Adrenal gland (tissue), 5 donors: Measurements from ENCODE around the gene PPP1R7.

ENCODE experiments used
- POLR2A ChIP-seq, 2 donors: fragments of 450-650 bp; IDR thresholded peaks; one replicate each; pipeline ENCODE4 v1.6.1; 2017; ENCODE audit warnings: antibody characterized with exemption in 2 of 2, mild to moderate bottlenecking in 2 of 2, moderate library complexity in 1 of 2
- TF ChIP-seq, protein P1 (sequence below), 6 experiments: fragments of 450-650 bp in 4 of 6; fragments of 200-600 bp in 2 of 6; sonication (generic) in 1 of 6; IDR thresholded peaks; 1 replicate in 5 of 6; 2 replicates in 1 of 6; pipeline versions ENCODE4 v1.5.1 to v1.8.0; 2016 to 2021; ENCODE audit warnings: antibody characterized with exemption in 6 of 6, mild to moderate bottlenecking in 2 of 6, moderate library complexity in 1 of 6
- donor health status: DM: no; HTN: no; CAD: no.

DNA sequence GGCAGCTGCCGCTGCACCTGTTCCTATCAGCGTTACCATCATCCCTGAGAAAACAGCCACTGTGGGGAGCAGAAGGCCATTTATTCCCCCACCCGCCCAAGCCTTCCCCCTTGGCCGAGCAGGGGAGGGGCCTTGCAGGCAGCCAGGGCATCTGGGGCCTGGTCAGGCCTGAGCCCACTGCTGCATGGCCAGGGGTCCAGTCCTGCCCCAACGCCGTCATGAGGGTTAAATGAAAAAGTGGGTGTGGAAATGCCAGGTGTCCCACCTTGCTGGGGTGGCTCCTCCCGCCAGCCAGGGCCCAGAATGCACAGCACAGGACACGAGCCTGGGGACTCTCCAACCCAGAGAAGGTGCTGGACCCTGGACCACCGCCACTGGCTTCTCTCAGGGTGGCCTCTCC is 52.4 kb downstream of the PPP1R7 start:
- TF ChIP-seq, protein P1, sequence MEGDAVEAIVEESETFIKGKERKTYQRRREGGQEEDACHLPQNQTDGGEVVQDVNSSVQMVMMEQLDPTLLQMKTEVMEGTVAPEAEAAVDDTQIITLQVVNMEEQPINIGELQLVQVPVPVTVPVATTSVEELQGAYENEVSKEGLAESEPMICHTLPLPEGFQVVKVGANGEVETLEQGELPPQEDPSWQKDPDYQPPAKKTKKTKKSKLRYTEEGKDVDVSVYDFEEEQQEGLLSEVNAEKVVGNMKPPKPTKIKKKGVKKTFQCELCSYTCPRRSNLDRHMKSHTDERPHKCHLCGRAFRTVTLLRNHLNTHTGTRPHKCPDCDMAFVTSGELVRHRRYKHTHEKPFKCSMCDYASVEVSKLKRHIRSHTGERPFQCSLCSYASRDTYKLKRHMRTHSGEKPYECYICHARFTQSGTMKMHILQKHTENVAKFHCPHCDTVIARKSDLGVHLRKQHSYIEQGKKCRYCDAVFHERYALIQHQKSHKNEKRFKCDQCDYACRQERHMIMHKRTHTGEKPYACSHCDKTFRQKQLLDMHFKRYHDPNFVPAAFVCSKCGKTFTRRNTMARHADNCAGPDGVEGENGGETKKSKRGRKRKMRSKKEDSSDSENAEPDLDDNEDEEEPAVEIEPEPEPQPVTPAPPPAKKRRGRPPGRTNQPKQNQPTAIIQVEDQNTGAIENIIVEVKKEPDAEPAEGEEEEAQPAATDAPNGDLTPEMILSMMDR (IDR thresholded peaks at IDR 0.05) = no peak
- no peak for TF ChIP-seq POLR2A (IDR thresholded peaks at IDR 0.05)
